Keratinocyte (primary cell): Measurements from ENCODE around the gene ARHGAP32.

Source experiments
- CTCF ChIP-seq, 3 experiments: IDR thresholded peaks in 1 of 3; conservative IDR thresholded peaks in 1 of 3; optimal IDR thresholded peaks in 1 of 3; 2 replicates in 2 of 3; 3 replicates in 1 of 3; pipeline versions ENCODE3 to v1.5.1; 2011; ENCODE audit warnings: low read length in 3 of 3, mild to moderate bottlenecking in 3 of 3, moderate library complexity in 2 of 3, control low read depth in 1 of 3, inconsistent platforms in 1 of 3; ENCODE audit not compliant: insufficient read depth in 2 of 3; ENCODE audit errors: extremely low read depth in 1 of 3
- EZH2 ChIP-seq: IDR thresholded peaks from one replicate; pipeline ENCODE4 v1.6.1; 2012; ENCODE audit warnings: inconsistent platforms, mild to moderate bottlenecking, low read length, moderate library complexity

DNA sequence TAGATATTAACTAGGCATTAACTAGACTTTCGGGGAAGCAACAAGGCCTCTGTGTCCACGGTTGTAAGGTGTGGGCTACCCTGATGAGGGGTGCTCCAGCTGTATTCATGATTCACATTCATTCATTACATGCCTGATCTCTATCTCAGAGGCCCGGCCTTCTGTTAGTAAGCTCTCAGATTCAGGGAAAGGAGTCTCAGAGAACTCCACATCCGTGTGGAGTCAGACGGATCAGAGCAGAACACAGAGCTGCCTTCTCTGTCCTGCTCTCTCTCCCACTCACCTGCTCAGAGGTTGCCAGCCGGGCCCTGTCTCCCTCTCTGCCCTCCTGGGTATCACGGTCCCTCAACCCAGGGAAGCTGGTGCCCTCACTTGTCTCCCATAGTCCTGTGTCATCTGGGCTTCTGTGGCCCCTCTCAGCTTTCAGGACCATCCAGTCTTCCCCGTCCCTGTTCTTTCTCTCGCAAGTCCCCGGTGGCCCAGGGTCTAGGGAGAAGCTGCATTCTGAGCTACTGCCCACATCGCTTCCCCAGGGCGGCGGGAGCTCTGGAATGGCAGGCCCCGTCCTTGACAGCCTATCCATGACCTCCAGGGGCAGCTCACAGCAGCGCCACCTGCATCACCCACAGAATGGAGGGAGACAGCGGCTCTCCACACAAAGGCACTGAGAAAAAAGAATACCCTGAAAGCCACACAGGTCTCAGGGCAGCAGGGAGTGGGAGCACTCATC lies 253.8 kb downstream of the ARHGAP32 start:
- TF ChIP-seq EZH2 (no peak), CTCF (optimal IDR thresholded peaks at IDR 0.05 in 1 of 3, IDR thresholded peaks at IDR 0.05 in 1 of 3, conservative IDR thresholded peaks at IDR 0.05 in 1 of 3; ENCODE audit: extremely low read depth in 1 of 3, insufficient read depth in 2 of 3, low read length in 3 of 3) (no peak)
